ENCODE data around the gene ATP1B1. TPM values are rescaled to one million over a fixed set of nuclear protein-coding genes. Genes with fewer than 3 reads are reported as not detected.

The ATP1B1 gene
- total RNA-seq, 1 experiment from 2014 or later, result 118 TPM

DNA sequence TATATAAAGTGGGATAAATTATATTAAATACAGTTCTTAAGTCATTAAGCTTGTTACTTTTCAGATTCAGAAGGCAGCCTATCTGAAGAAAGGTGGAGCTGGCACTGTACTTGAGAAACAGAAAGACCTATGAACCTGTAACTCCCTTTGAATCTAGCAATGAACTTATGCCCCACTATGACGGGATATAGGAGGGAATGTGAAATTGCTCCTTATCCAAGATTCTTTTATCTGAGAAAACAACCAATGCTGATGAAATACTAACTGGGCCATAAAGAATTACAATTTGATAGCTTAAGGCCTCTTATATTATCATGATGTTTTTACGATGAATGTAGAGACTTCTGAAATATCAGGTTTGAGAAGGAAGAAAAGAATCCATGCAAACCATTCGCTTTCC, 50.1 kb downstream of the ATP1B1 start:
- no TSS peak for BruUV-seq (replicated peaks)
- no peaks in the 10 kb centered on the region for H3K27me3 ChIP-seq (ENCODE audit: control insufficient read depth, insufficient read depth, low read length)
- no peak overlapping the region for H3K4me3 ChIP-seq (ENCODE audit: low read depth in 2 of 2, low read length in 2 of 2)
- TF ChIP-seq SIN3A (IDR thresholded peaks at IDR 0.05; ENCODE audit: borderline replicate concordance, insufficient read depth, low read depth, low read length) (no peak), POLR2AphosphoS5 (IDR thresholded peaks at IDR 0.05; ENCODE audit: low read depth, low read length) (no peak), TCF7L2 (IDR thresholded peaks at IDR 0.05; ENCODE audit: low read depth, low read length) (no peak)
- TF ChIP-seq, protein P1, sequence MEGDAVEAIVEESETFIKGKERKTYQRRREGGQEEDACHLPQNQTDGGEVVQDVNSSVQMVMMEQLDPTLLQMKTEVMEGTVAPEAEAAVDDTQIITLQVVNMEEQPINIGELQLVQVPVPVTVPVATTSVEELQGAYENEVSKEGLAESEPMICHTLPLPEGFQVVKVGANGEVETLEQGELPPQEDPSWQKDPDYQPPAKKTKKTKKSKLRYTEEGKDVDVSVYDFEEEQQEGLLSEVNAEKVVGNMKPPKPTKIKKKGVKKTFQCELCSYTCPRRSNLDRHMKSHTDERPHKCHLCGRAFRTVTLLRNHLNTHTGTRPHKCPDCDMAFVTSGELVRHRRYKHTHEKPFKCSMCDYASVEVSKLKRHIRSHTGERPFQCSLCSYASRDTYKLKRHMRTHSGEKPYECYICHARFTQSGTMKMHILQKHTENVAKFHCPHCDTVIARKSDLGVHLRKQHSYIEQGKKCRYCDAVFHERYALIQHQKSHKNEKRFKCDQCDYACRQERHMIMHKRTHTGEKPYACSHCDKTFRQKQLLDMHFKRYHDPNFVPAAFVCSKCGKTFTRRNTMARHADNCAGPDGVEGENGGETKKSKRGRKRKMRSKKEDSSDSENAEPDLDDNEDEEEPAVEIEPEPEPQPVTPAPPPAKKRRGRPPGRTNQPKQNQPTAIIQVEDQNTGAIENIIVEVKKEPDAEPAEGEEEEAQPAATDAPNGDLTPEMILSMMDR (IDR thresholded peaks at IDR 0.05), result no peak
- TF ChIP-seq, protein P2, sequence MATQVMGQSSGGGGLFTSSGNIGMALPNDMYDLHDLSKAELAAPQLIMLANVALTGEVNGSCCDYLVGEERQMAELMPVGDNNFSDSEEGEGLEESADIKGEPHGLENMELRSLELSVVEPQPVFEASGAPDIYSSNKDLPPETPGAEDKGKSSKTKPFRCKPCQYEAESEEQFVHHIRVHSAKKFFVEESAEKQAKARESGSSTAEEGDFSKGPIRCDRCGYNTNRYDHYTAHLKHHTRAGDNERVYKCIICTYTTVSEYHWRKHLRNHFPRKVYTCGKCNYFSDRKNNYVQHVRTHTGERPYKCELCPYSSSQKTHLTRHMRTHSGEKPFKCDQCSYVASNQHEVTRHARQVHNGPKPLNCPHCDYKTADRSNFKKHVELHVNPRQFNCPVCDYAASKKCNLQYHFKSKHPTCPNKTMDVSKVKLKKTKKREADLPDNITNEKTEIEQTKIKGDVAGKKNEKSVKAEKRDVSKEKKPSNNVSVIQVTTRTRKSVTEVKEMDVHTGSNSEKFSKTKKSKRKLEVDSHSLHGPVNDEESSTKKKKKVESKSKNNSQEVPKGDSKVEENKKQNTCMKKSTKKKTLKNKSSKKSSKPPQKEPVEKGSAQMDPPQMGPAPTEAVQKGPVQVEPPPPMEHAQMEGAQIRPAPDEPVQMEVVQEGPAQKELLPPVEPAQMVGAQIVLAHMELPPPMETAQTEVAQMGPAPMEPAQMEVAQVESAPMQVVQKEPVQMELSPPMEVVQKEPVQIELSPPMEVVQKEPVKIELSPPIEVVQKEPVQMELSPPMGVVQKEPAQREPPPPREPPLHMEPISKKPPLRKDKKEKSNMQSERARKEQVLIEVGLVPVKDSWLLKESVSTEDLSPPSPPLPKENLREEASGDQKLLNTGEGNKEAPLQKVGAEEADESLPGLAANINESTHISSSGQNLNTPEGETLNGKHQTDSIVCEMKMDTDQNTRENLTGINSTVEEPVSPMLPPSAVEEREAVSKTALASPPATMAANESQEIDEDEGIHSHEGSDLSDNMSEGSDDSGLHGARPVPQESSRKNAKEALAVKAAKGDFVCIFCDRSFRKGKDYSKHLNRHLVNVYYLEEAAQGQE (IDR thresholded peaks at IDR 0.05; ENCODE audit: insufficient read depth in 1 of 2, low read depth in 2 of 2, low read length in 1 of 2), result no peak
- ChIA-PET CTCF (no interaction called here), POLR2A (no interaction called here)
- no peaks in the 10 kb centered on the region for H3K9me3 ChIP-seq (ENCODE audit: control insufficient read depth, insufficient read depth, low read depth, low read length)
- DNase-seq (ENCODE audit: low read depth, low spot score), result no peak
- no peaks in the 10 kb centered on the region for H3K4me1 ChIP-seq (ENCODE audit: control insufficient read depth, insufficient read depth, low read length)
- intact Hi-C loops (cut with micrococcal nuclease; ENCODE audit: unreplicated experiment), result no loop called here
- H3K36me3 ChIP-seq (ENCODE audit: control insufficient read depth, insufficient read depth, low read length), result no peaks in the 10 kb centered on the region
- H3K27ac ChIP-seq (ENCODE audit: low read length), result no peak overlapping the region
- ATAC-seq, result no peak
- in situ Hi-C loops (cut with HindIII; ENCODE audit: low pct_unique_long_range_greater_than_20kb, low sequenced_read_pairs), result no loop called here

DNA sequence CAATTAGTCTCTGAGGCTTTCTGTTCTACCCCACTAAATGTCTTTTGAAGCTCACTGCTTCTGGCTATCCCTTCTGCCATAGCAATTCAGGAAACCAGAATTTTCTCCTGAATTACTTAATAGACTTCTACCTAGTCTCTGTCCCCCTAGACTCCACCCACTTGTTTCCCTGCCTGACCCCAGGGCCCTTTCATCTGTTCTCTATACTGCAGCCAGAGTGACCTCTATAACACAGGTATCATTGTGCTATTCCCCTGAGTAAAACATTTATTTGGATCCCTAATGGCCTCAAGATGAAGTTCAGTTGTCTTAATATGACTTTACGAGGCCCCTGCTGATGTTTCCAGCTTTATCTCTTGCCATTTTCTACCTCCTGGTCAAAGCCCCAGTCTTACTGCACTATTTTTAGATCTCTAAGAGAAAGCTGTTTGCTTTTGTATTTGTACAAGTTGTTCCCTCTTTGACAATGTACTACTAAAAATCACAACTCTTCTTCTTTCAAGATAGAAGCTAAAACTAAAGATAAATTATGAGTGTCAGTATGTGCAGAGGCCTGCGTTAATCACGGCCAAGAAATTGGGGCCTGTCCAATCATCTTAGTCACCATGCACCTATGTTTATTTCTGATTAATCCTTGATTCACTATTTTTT, 54.5 kb downstream of the ATP1B1 start:
- Histone ChIP-seq H3K4me1 (ENCODE audit: control insufficient read depth, insufficient read depth, low read length) (no peaks in the 10 kb centered on the region), H3K4me3 (ENCODE audit: low read depth in 2 of 2, low read length in 2 of 2) (no peak overlapping the region), H3K9me3 (ENCODE audit: control insufficient read depth, insufficient read depth, low read depth, low read length) (no peaks in the 10 kb centered on the region), H3K36me3 (ENCODE audit: control insufficient read depth, insufficient read depth, low read length) (no peaks in the 10 kb centered on the region), H3K27me3 (ENCODE audit: control insufficient read depth, insufficient read depth, low read length) (no peaks in the 10 kb centered on the region), H3K27ac (ENCODE audit: low read length) (no peak overlapping the region)
- intact Hi-C loops (cut with micrococcal nuclease; ENCODE audit: unreplicated experiment), result no loop called here
- ChIA-PET CTCF (no interaction called here), POLR2A (no interaction called here)
- no peak for ATAC-seq
- BruUV-seq (replicated peaks), result no TSS peak
- in situ Hi-C loops (cut with HindIII; ENCODE audit: low pct_unique_long_range_greater_than_20kb, low sequenced_read_pairs), result no loop called here
- DNase-seq (ENCODE audit: low read depth, low spot score), result no peak
- TF ChIP-seq POLR2AphosphoS5 (IDR thresholded peaks at IDR 0.05; ENCODE audit: low read depth, low read length) (no peak), TCF7L2 (IDR thresholded peaks at IDR 0.05; ENCODE audit: low read depth, low read length) (no peak), SIN3A (IDR thresholded peaks at IDR 0.05; ENCODE audit: borderline replicate concordance, insufficient read depth, low read depth, low read length) (no peak)
- TF ChIP-seq, protein P1 (IDR thresholded peaks at IDR 0.05), result no peak
- TF ChIP-seq, protein P2 (IDR thresholded peaks at IDR 0.05; ENCODE audit: insufficient read depth in 1 of 2, low read depth in 2 of 2, low read length in 1 of 2), result no peak
